Measurements from ENCODE around the gene FBL.
"Not testable (repeated sequence)": the region's sequence is repeated elsewhere in the genome, so short reads cannot be mapped to it uniquely, and the experiment has no call there.

DNA sequence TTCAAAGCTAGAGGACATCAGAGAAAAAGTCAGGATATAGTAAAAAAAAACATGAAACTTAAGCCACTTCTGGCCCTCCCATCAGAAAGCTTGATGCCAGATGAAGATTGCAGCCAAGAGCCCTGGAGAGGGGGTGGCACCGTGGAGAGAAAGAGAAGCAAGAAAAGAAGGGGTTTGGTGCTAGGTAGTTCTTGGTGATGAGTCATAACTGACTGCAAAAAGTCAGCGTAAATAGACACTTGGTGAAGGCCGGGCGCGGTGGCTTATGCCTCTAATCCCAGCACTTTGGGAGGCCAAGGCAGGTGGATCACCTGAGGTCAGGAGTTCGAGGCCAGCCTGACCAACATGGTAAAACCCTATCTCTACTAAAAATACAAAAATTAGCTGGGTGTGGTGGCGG, 37.5 kb downstream of the FBL start:
- TF ChIP-seq, protein P1, sequence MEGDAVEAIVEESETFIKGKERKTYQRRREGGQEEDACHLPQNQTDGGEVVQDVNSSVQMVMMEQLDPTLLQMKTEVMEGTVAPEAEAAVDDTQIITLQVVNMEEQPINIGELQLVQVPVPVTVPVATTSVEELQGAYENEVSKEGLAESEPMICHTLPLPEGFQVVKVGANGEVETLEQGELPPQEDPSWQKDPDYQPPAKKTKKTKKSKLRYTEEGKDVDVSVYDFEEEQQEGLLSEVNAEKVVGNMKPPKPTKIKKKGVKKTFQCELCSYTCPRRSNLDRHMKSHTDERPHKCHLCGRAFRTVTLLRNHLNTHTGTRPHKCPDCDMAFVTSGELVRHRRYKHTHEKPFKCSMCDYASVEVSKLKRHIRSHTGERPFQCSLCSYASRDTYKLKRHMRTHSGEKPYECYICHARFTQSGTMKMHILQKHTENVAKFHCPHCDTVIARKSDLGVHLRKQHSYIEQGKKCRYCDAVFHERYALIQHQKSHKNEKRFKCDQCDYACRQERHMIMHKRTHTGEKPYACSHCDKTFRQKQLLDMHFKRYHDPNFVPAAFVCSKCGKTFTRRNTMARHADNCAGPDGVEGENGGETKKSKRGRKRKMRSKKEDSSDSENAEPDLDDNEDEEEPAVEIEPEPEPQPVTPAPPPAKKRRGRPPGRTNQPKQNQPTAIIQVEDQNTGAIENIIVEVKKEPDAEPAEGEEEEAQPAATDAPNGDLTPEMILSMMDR (IDR thresholded peaks at IDR 0.05 in 4 of 5, conservative IDR thresholded peaks at IDR 0.05 in 1 of 5), result not testable (repeated sequence)
- not testable (repeated sequence) for TF ChIP-seq POLR2A (IDR thresholded peaks at IDR 0.05)
